Neuronal stem cell (in vitro differentiated cells): ENCODE data around the gene CNTNAP5.

Experiments used
- DNase-seq: peaks from one replicate; pipeline ENCODE4 v3.0.0-alpha.2; 2013; ENCODE audit warnings: low spot score
- H2AFZ ChIP-seq: one replicate; pipeline ENCODE4 v1.6.1; 2013; ENCODE audit warnings: mild to moderate bottlenecking, low read length, inconsistent platforms
- H2AK5ac ChIP-seq: 2 replicates; pipeline ENCODE4 v1.6.1; 2013; ENCODE audit warnings: low read depth, mild to moderate bottlenecking, inconsistent platforms, low read length, moderate library complexity, mixed read lengths
- H2BK120ac ChIP-seq: 2 replicates; pipeline ENCODE4 v1.6.1; 2013; ENCODE audit warnings: low read depth, mild to moderate bottlenecking, inconsistent platforms, low read length, moderate library complexity, mixed read lengths
- H2BK12ac ChIP-seq: one replicate; pipeline ENCODE4 v1.6.1; 2013; ENCODE audit warnings: low read length, inconsistent platforms
- H2BK15ac ChIP-seq: 2 replicates; pipeline ENCODE4 v1.6.1; 2013; ENCODE audit warnings: mild to moderate bottlenecking, low read length, inconsistent platforms, mixed read lengths
- H2BK5ac ChIP-seq: one replicate; pipeline ENCODE4 v1.6.1; 2013; ENCODE audit warnings: inconsistent platforms, mild to moderate bottlenecking, low read length, moderate library complexity
- H3K14ac ChIP-seq: one replicate; pipeline ENCODE4 v1.6.1; 2013; ENCODE audit warnings: low read length, inconsistent platforms
- H3K18ac ChIP-seq: 2 replicates; pipeline ENCODE4 v1.6.1; 2013; ENCODE audit warnings: low read length, inconsistent platforms
- H3K23ac ChIP-seq: 2 replicates; pipeline ENCODE4 v1.6.1; 2013; ENCODE audit warnings: low read depth, mild to moderate bottlenecking, mixed read lengths, low read length, inconsistent platforms; ENCODE audit not compliant: poor library complexity
- H3K27ac ChIP-seq: replicated peaks from 3 replicates; pipeline ENCODE4 v1.5.1; 2013; ENCODE audit warnings: low read length, inconsistent platforms
- H3K27me3 ChIP-seq, 3 experiments: 2 replicates each; pipeline ENCODE4 v1.6.1; 2013; ENCODE audit warnings: low read length in 3 of 3, mild to moderate bottlenecking in 2 of 3, inconsistent platforms in 1 of 3, low read depth in 1 of 3, mixed read lengths in 1 of 3, moderate library complexity in 1 of 3; ENCODE audit not compliant: control insufficient read depth in 3 of 3, insufficient read depth in 3 of 3
- H3K36me3 ChIP-seq, 2 donors: replicated peaks in 1 of 2; 2 replicates each; pipeline ENCODE4 v1.6.1; 2013; ENCODE audit warnings: low read length in 2 of 2; ENCODE audit not compliant: control insufficient read depth in 2 of 2, insufficient read depth in 2 of 2
- H3K4ac ChIP-seq: 2 replicates; pipeline ENCODE4 v1.6.1; 2013; ENCODE audit warnings: inconsistent platforms, mild to moderate bottlenecking, low read length, moderate library complexity
- H3K4me1 ChIP-seq, 2 donors: 1 replicate in 1 of 2; 2 replicates in 1 of 2; pipeline ENCODE4 v1.6.1; 2013; ENCODE audit warnings: low read length in 2 of 2, low read depth in 1 of 2; ENCODE audit not compliant: control insufficient read depth in 2 of 2, insufficient read depth in 1 of 2
- H3K4me2 ChIP-seq: one replicate; pipeline ENCODE4 v1.6.1; 2013; ENCODE audit warnings: mild to moderate bottlenecking, low read length, inconsistent platforms; ENCODE audit not compliant: insufficient read depth, poor library complexity, severe bottlenecking
- H3K4me3 ChIP-seq, 2 donors: 2 replicates each; pipeline ENCODE4 v1.5.1; 2013; ENCODE audit warnings: low read length in 2 of 2, mild to moderate bottlenecking in 2 of 2, inconsistent platforms in 1 of 2, moderate library complexity in 1 of 2
- H3K79me1 ChIP-seq: one replicate; pipeline ENCODE4 v1.6.1; 2013; ENCODE audit warnings: low read depth, mild to moderate bottlenecking, inconsistent platforms, low read length, moderate library complexity
- H3K9ac ChIP-seq: one replicate; pipeline ENCODE4 v1.6.1; 2013; ENCODE audit warnings: mild to moderate bottlenecking, low read depth, low read length, inconsistent platforms; ENCODE audit not compliant: poor library complexity
- H3K9me3 ChIP-seq, 2 donors: replicated peaks in 1 of 2; 2 replicates each; pipeline versions ENCODE3 to v1.6.1; 2013; ENCODE audit warnings: low read length in 2 of 2, mild to moderate bottlenecking in 2 of 2, inconsistent platforms in 1 of 2, low read depth in 1 of 2, mixed read lengths in 1 of 2, moderate library complexity in 1 of 2; ENCODE audit not compliant: control insufficient read depth in 2 of 2, insufficient read depth in 1 of 2
- H4K8ac ChIP-seq: one replicate; pipeline ENCODE4 v1.6.1; 2013; ENCODE audit warnings: low read depth, mild to moderate bottlenecking, inconsistent platforms, low read length, moderate library complexity
- H4K91ac ChIP-seq: one replicate; pipeline ENCODE4 v1.6.1; 2013; ENCODE audit warnings: low read length, low read depth, mild to moderate bottlenecking, inconsistent platforms; ENCODE audit not compliant: poor library complexity
- WGBS, 2 donors: extraction: QIAGEN DNeasy Blood & Tissue Kit; methylation state at CpG; one replicate each; pipeline ENCODE4 v1.1.7; 2013; ENCODE audit warnings: missing lambda C conversion rate in 2 of 2, mixed read lengths in 1 of 2; ENCODE audit not compliant: insufficient read length in 2 of 2, insufficient replicate concordance in 1 of 2; ENCODE audit errors: extremely low coverage in 2 of 2; 5-methylcytosine and 5-hydroxymethylcytosine counted together

The CNTNAP5 gene

DNA sequence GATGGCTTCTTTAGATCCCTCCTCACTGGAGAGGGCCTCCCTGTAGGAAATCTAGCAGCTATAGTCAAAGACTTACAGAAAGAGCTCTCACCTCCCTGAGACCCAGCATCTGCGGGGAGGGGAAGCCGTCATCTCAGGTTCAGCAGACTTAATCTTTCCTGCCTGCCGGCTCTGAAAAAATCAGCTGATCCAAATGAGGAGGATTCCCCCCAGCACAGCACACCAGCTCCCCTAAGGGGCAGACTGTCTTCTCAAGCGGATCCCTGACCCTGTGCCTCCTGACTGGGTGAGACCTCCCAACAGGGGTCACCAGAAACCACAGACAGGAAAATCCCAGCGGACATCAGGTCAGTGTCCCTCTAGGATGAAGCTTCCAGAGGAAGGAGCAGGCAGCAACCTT lies 601.9 kb downstream of the CNTNAP5 start:
- no peaks in the 10 kb centered on the region for H3K9me3 ChIP-seq
- H4K91ac ChIP-seq: no peak overlapping the region
- no peak overlapping the region for H2AFZ ChIP-seq
- no peak overlapping the region for H2BK15ac ChIP-seq
- no peaks in the 10 kb centered on the region for H3K36me3 ChIP-seq
- H3K79me1 ChIP-seq: no peaks in the 10 kb centered on the region
- no peak overlapping the region for H3K9ac ChIP-seq
- H2AK5ac ChIP-seq: no peak overlapping the region
- H2BK12ac ChIP-seq: no peak overlapping the region
- no peak for DNase-seq
- H2BK5ac ChIP-seq: no peak overlapping the region
- H3K4me2 ChIP-seq: no peak overlapping the region
- H4K8ac ChIP-seq: no peak overlapping the region
- no peaks in the 10 kb centered on the region for H3K27me3 ChIP-seq
- no peak overlapping the region for H3K14ac ChIP-seq
- H2BK120ac ChIP-seq: no peak overlapping the region
- no peak overlapping the region for H3K4ac ChIP-seq
- no peak overlapping the region for H3K27ac ChIP-seq
- H3K18ac ChIP-seq: no peak overlapping the region
- no CpG with 5 or more reads among the region's 5 CpGs for WGBS, 2 donors
- H3K23ac ChIP-seq: no peak overlapping the region
- H3K4me1 ChIP-seq: no peaks in the 10 kb centered on the region
- no peak overlapping the region for H3K4me3 ChIP-seq

DNA sequence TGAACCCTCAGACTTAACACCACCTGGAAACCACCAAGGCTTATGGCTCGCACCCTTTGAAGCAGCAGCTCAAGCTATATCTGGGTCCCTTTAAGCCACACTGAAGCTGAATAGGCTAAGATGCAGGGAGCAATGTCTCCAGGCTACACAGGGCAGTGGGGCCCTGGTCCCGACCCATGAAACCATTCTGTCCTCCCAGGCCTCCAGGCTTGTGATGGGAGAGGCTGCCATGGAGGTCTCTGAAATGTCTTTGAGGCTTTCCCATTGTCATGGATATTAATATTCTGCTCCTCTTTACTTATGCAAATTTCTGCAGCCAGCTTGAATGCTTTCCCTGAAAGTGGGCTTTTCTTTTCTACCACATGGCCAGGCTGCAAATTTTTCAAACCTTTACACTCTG lies 608.7 kb downstream of the CNTNAP5 start:
- H3K4ac ChIP-seq: no peak overlapping the region
- no peak overlapping the region for H2AK5ac ChIP-seq
- no peak overlapping the region for H3K18ac ChIP-seq
- no peak overlapping the region for H4K91ac ChIP-seq
- no peak overlapping the region for H2BK5ac ChIP-seq
- H3K9ac ChIP-seq: no peak overlapping the region
- H2BK15ac ChIP-seq: no peak overlapping the region
- no peak for DNase-seq
- H3K4me3 ChIP-seq: no peak overlapping the region
- no peak overlapping the region for H4K8ac ChIP-seq
- H3K4me1 ChIP-seq: no peaks in the 10 kb centered on the region
- no peak overlapping the region for H2BK120ac ChIP-seq
- no peak overlapping the region for H2BK12ac ChIP-seq
- WGBS, 2 donors: no CpG with 5 or more reads among the region's 2 CpGs
- H3K79me1 ChIP-seq: no peaks in the 10 kb centered on the region
- H3K23ac ChIP-seq: no peak overlapping the region
- H3K4me2 ChIP-seq: no peak overlapping the region
- no peak overlapping the region for H2AFZ ChIP-seq
- no peaks in the 10 kb centered on the region for H3K36me3 ChIP-seq
- no peak overlapping the region for H3K27ac ChIP-seq
- no peak overlapping the region for H3K14ac ChIP-seq
- no peaks in the 10 kb centered on the region for H3K9me3 ChIP-seq
- no peaks in the 10 kb centered on the region for H3K27me3 ChIP-seq

DNA sequence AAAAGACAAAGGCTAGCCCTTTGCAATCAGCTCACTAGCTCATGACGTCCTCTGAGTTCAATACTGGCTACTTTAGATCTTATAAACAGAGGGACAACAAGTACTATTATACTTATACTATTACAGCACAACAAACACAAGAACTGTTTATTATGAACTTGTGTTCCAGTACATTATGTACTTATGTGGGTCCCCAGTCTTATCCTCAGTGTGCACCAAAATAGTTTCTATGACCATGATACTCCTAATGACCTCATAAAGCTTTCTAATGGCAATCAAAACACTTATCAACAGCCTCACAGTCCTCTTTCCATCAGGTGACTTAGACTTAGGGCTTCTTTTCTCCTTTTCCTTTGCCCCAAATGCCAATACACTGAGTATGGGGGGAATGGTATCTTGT lies 614.4 kb downstream of the CNTNAP5 start:
- H3K18ac ChIP-seq: no peak overlapping the region
- H2BK12ac ChIP-seq: no peak overlapping the region
- H3K79me1 ChIP-seq: no peaks in the 10 kb centered on the region
- H2AK5ac ChIP-seq: no peak overlapping the region
- no peak overlapping the region for H3K9ac ChIP-seq
- no peak overlapping the region for H2BK120ac ChIP-seq
- H3K36me3 ChIP-seq: no peaks in the 10 kb centered on the region
- no peak overlapping the region for H3K27ac ChIP-seq
- no peak overlapping the region for H2BK15ac ChIP-seq
- no peaks in the 10 kb centered on the region for H3K27me3 ChIP-seq
- no peak overlapping the region for H2BK5ac ChIP-seq
- no peaks in the 10 kb centered on the region for H3K4me1 ChIP-seq
- no peak overlapping the region for H4K91ac ChIP-seq
- no peak overlapping the region for H4K8ac ChIP-seq
- no peaks in the 10 kb centered on the region for H3K9me3 ChIP-seq
- no CpG with 5 or more reads among the region's 1 CpG for WGBS, 2 donors
- H3K4ac ChIP-seq: no peak overlapping the region
- H3K14ac ChIP-seq: no peak overlapping the region
- no peak for DNase-seq
- peak overlapping the region in 1 of 2 donors; percentile 28 for H3K4me3 ChIP-seq
- H3K4me2 ChIP-seq: no peak overlapping the region
- no peak overlapping the region for H2AFZ ChIP-seq
- no peak overlapping the region for H3K23ac ChIP-seq

DNA sequence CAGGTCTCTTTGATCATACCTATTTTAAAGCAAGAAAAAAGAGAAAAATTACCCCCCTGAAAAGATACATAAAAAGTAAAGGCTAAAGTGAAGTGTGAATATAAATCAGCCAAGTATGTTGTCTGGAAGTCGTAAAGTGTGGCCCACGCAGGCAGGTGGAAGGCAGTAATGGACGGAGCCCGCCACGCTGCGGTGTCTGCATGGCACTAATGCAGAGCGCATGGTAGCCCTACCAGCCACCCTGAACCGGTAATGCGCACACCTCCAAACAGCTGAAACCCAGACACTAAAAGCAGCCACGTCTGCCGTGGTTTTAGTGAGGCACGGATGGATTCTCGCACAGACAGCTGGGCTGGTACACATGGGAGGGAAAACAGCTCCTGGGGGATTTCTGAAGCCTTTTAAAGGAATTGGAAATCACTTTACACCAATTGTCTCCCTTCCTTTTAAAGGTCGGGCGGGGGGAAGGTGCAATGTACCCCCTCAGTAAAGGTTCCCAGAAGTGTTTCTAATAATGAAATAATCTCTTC lies 615.2 kb downstream of the CNTNAP5 start:
- no peak overlapping the region for H2AFZ ChIP-seq
- no peaks in the 10 kb centered on the region for H3K27me3 ChIP-seq
- H2BK5ac ChIP-seq: no peak overlapping the region
- no peaks in the 10 kb centered on the region for H3K79me1 ChIP-seq
- H3K14ac ChIP-seq: no peak overlapping the region
- H3K18ac ChIP-seq: no peak overlapping the region
- H3K4ac ChIP-seq: no peak overlapping the region
- H3K9ac ChIP-seq: no peak overlapping the region
- H3K4me2 ChIP-seq: no peak overlapping the region
- H2BK120ac ChIP-seq: no peak overlapping the region
- no peak overlapping the region for H4K8ac ChIP-seq
- no peak for DNase-seq
- no peak overlapping the region for H3K27ac ChIP-seq
- H4K91ac ChIP-seq: no peak overlapping the region
- H3K4me1 ChIP-seq: no peaks in the 10 kb centered on the region
- no peak overlapping the region for H3K4me3 ChIP-seq
- H2AK5ac ChIP-seq: no peak overlapping the region
- H2BK15ac ChIP-seq: no peak overlapping the region
- no peak overlapping the region for H3K23ac ChIP-seq
- no peaks in the 10 kb centered on the region for H3K9me3 ChIP-seq
- no peak overlapping the region for H2BK12ac ChIP-seq
- no CpG with 5 or more reads among the region's 15 CpGs for WGBS, 2 donors
- H3K36me3 ChIP-seq: no peaks in the 10 kb centered on the region
